ENCODE results near the gene U2AF1L4.

DNA sequence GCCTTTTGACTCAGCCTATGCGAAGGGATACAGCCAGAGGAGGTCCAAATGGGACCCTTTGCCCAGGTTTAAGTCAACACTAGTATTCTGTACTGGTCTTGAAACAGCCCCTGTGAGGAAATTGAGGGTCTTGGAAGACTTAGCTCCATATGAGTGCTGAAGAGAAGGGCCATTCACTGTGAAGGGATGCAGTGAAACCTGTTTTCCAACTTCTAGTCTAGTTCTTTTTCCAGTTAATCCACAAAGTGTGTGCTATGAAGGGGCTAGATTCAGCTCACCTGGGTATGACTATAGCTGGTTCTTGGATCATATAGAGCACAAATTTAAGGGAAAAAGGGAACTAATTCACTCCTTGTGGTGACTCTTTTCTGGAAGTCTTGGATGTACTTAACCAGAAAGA, 36.8 kb downstream of the U2AF1L4 start:
- no peak for TF ChIP-seq POLR2A (IDR thresholded peaks at IDR 0.05; ENCODE audit: extremely low read depth, insufficient read length)
- TF ChIP-seq, protein P1, sequence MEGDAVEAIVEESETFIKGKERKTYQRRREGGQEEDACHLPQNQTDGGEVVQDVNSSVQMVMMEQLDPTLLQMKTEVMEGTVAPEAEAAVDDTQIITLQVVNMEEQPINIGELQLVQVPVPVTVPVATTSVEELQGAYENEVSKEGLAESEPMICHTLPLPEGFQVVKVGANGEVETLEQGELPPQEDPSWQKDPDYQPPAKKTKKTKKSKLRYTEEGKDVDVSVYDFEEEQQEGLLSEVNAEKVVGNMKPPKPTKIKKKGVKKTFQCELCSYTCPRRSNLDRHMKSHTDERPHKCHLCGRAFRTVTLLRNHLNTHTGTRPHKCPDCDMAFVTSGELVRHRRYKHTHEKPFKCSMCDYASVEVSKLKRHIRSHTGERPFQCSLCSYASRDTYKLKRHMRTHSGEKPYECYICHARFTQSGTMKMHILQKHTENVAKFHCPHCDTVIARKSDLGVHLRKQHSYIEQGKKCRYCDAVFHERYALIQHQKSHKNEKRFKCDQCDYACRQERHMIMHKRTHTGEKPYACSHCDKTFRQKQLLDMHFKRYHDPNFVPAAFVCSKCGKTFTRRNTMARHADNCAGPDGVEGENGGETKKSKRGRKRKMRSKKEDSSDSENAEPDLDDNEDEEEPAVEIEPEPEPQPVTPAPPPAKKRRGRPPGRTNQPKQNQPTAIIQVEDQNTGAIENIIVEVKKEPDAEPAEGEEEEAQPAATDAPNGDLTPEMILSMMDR (IDR thresholded peaks at IDR 0.05; ENCODE audit: low read depth, low read length), result no peak
- TF ChIP-seq, protein P2, sequence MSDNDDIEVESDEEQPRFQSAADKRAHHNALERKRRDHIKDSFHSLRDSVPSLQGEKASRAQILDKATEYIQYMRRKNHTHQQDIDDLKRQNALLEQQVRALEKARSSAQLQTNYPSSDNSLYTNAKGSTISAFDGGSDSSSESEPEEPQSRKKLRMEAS (IDR thresholded peaks at IDR 0.05; ENCODE audit: low read depth, low read length), result no peak
- no peak for TF ChIP-seq MYC (IDR thresholded peaks at IDR 0.05; ENCODE audit: low read depth, low read length)

Measured in NB4 (cell line).